Activated CD4-positive, alpha-beta T cell treated with anti-CD3 and anti-CD28 coated beads for 48 hours (primary cell): ENCODE data around the gene RAPGEF1.
"Not testable (repeated sequence)": the region's sequence is repeated elsewhere in the genome, so short reads cannot be mapped to it uniquely, and the experiment has no call there.

Experiments
- DNase-seq: peaks from one replicate; pipeline ENCODE4 v3.0.0-alpha.2; 2020

Gene RAPGEF1

DNA sequence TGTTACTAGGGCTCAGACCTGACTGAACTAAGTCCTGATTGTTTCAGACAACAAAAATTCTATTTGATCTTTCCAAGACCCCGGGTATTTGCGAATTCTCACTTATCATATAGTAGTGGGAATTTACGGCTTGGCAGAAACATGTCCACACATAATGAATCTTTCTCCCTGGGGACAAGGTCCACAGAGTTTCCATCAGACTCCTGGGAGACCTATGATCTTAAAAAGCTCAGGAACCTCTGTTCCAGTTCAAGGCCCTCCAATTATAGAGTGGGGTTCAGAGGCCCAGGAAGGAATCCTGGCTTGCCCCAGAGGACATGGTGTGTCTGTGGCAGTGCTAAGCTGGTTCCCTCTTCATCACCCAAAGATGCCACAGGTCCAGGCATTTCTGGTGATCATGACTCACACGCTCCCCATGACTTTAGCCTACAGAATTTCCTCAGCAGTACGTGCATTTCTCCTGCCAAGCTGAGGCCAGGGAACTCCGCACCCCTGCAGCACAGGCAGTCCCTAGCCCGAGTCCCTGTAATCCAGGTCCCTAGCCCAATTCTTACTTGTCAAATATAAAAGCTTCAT lies 12.6 kb downstream of the RAPGEF1 start:
- DNase-seq: no peak

DNA sequence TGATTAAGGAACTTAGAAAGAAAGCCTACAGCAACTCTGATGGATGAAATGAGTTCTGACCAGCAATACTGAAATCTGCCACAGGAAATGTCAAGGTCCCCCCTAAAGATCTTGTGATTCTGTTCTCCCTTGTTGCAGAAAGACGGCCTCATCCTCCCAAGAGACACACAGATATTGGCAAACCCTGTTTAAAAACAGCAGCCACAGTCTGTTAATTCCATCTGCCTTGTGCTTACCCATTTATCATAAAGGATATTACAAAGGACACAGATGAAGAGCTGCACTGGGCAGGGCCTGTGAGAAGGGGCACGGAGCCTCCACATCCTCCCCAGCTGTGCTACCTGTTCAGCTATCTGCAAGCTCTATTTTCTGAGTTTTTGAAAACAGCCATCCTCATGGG lies 15.2 kb downstream of the RAPGEF1 start:
- DNase-seq: no peak

DNA sequence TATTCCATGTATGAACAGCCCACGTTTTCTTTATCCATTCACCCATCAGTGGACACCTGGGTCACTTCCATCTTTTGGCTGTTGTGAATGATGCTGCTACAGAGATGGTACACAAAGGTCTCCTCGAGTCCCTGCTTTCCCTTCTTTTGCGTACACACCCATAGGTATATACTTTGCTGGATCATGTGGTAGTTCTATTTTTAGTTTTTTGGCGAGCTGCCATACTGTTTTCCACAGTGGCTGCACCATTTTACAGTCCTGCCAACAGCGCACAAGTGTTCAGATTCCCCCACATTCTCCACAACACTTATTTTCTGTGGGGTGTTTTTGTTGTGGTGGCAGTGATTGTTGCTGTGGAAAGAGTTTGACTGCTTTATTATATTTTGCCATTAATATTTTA lies 16.2 kb downstream of the RAPGEF1 start:
- no peak for DNase-seq

DNA sequence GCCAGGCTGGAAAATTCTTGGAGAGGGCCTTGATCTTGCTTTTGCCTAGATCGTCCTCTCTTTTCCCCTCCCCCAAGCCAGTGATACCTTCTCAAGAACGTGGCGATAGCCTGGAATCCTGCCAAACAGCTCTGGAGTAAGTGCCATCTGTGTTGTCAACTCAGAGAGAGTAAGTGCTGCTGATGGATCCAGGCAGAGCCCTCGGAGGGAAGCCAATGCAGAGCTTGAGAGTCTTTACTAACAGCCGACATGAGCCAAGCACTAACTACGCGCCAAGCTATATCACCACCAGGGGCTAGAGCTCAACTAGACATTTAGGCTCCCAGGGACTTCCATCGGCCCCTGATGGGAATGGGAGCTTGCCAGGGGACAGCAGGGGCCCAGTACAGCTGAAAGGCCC lies 17.6 kb downstream of the RAPGEF1 start:
- no peak for DNase-seq

DNA sequence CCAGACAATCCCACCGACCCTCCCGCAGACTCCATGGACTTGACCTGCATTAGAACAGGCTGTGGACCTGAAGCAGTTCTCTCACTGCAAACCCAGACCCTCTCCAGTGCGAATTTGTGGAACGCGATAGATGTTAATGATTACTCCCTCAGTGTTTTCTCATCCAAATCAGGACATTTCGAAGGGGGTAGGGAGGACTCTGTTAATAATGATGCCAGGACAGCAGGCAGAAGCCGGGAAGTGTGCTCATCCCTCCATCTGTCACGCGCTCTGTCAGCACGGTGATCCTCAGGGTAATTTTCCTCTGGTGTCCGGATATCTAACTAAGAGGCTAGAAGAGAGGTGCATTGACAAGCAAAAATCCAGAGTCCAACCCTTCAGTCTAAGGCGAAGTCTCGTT lies 18.8 kb downstream of the RAPGEF1 start:
- no peak for DNase-seq

DNA sequence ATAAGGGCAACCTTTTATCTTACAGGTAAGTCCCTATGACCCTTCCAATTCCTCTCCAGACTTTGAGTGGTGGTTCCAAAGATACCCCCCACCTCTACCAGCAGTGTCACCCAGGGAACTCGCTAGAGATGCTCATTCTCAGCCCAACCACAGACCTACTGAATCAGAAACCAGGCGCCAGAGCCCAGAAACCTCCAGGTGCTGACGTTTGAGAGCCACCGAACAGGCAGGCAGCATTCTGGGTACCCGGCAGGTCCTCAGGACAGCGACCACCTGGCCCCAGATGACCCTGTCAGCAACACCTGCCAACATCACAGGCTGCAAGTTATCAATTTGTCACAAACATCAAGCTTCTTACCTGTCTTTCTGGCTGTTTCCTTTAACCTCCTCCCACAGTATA lies 19.5 kb downstream of the RAPGEF1 start:
- DNase-seq: peak; percentile 49

DNA sequence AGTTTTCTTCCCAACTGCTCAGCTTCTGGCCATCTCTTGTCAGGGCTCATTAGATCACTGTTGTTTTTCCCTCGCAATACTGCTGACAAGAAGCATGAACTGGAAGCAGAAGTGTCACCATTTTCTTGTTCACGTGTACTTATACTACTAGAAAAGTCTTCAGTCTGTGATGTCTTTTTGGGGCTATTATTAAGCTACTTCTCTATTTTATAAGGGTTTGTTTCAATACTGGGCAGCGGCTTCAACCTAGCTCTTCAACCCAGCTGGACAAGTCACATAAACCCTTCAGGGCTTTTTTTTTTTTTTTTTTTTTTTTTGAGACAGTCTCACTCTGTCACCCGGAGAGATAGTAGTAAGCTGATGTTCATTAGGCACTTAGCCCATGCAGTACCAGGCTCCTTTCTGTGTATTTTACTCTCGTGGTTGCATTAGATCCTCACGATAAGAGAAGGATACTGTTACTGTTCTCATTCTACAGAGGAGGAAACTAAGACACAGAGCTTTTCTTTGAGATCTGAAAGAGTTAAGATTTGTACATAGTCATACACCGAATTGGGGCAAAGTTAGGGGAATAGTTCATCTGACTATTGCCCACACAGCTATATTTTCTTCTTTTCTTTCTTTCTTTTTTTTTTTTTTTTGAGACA lies 20.5 kb downstream of the RAPGEF1 start:
- no peak for DNase-seq

DNA sequence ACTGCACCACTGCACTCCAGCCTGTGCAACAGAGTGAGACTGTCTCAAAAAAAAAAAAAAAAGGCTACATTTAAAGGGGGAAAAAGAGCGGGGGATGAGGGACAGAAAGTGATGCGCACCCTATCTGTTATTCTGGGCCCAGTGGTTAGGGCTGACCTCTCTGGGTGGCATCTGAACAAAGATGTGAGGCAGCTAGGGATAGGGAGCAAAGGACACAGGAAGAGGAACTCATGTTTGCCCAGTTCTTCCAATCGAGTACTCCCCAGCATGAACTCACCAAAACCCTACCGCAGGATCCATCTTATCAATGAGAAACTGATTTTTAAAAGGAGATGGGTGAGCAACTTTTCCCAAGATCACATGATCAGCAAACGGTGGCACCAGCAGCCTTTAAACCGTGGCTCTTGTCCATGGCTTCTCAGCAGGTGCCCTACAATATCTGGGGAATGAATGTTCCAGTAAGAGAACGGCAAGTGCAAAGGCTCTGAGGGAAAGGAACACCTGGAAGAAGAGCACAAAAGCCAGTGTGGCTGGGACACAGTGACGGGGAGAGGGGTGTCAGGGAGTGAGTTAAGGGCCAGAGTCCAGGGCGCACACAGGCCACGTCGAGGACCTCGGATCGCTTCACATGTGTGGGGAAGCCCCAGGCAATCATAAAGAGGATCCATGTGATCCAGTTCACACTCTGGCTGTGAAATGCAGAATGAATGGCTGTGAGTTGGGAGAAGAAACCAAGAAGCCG lies 22.0 kb downstream of the RAPGEF1 start:
- no peak for DNase-seq

DNA sequence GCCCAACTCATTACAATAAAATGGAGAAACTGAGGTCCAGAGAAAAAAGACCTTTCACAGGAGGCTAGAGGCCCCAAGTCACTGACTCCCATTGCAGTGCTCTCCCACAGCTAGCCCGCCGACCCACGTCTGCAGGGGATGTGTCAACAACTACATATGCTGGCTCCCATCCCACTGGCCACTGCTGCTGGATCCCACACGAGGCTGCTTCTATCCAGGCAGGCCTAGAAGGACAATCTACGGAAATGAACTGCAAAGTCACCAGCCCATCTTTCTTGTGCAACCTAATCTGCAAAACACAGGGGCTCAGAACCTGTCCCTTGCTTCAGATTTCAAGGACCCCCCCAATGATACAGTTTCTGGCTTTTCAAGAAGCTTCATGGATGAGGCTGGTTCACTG lies 24.0 kb downstream of the RAPGEF1 start:
- no peak for DNase-seq

DNA sequence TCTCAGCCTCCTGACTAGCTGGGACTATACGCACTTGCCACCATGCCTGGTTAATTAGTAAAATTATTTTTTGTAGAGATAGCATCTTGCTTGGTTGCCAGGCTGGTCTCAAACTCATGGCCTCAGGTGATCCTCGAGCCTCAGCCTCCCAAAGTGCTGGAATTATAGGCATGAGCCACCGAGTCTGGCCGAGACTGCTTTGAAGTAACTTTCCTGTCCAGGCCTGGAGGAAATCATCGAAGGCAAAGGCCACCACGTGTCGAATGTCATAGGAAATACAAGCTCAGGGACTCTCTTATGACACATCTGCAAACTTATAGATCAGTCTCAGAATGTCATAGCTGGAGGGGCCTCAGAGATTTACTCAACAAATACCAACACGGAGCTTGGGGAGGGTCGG lies 25.1 kb downstream of the RAPGEF1 start:
- no peak for DNase-seq

DNA sequence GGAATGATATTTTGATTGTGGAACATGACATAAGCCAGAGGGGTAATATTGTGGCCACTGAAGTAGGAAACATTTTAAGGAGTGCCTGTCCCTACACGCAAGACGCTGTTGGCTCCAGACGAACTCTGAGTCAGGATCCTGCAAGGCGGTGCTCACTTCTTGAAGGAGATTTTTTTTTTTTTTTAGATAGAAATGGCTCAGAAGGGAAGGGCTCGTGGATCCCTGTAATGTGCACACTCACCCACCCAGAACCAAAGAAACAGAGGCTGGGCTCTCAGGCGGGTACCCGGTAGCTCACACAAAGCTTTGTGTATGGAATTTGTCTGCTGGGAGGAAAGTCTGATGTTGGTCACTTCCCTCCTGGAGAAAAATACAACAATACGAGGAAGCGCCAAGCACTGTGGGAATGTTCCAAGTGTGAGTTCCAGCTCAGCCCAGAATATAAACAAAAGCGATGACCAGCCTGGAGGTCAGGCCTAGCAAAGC lies 25.7 kb downstream of the RAPGEF1 start:
- DNase-seq: no peak

DNA sequence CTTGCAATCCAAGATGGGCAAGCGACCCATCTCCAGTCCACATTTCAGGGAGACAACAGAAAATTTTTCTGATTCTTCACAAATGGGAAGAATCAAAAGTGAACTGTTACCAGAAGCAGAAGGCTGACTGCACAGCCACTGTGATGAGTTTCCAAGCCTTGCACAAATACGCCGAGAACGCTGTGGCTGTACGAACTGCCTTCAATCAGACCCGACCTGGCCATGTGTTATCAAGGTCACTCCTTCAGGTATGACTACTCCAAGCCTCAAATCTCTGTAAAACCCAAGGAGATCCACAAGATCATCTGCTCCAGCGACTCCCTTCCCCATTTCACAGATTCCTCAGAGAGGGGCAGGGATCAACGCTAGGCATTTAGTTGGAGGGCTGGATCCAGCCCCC lies 26.9 kb downstream of the RAPGEF1 start:
- DNase-seq: no peak

DNA sequence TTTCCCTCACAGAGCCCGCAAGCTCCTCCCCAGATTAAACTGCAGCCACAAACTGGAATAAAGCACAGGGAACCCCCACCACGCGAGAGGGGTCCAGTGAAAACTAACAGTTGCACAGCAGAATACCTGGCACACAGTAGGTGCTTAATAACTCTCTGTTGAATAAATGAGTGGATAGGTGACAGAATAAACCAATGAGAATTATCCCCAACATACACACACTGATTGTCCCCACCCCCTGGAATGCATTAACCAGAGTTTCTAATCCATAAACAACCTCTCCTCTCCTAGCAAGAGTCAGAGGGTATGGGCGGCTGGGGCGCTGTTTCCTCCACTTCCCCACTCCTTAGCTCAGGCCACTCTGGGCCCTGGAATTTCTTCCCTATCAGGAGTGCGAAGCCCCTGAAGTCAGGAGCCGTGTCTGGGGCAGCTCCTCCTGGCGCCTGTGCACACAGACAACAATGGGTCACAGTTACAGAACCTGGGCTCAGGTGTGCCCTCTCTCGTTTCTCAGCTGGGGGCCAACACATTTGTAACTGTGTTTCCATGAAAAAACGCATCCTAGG lies 27.6 kb downstream of the RAPGEF1 start:
- DNase-seq: no peak

DNA sequence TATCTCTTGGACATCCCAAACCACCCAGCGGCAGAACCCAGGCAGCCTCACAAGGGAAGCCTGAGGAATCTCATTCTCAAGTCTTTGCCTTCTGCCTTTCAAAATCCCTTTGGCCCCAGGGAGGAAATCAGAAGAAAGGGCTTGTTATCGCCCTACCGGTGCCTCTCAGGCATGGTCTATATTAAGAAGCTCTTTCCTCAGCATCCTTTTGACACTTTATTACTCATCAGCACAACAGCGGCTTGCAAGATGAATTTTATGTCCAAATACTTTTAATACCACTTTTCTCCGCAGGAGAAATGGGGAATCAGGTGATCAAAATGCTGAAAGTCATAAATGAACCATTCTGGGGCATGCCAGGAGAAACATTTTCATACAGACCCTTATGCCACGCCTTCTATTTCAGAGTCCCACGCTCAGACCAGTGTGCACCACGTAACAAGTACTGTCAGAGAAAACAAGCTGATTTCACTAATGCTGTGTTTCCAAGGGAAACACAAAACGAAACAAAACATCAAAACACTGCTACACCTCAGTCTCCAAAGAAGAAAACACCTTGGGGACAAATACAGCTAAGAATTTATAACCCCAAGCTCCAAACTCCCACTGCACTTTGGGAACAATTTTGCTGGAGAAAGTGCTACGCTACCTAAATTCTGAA lies 30.0 kb downstream of the RAPGEF1 start:
- peak; percentile 49 for DNase-seq

DNA sequence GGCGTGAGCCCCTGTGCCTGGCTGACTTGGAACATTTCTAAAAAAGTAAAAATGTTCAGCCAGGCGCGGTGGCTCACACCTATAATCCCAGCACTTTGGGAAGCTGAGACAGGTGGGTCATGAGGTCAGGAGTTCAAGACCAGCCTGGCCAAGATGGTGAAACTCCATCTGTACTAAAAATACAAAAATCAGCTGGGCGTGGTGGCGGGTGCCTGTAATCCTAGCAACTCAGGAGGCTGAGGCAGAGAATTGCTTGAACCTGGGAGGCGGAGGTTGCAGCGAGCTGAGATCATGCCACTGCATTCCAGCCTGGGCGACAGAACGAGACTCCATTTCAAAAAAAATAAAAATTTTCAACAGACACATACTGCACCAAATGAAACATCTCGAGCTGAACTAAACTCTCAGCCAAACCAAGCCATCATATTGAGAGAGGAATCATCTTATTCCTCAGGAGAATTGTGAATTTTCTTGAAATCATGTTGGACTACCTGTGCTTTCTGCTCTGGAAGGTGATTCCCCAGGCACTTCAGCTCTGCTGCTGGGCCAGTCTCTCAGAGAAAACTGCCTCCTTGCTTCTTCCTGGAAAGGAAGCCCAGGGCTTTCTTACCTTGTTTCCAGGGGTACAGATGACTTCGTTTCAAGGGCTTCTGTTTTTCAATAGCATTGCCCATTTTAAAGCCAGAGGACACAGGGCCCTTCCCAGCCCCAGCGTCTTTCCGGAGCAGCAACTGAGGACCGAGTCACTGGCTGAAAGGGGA lies 30.7 kb downstream of the RAPGEF1 start:
- not testable (repeated sequence) for DNase-seq

DNA sequence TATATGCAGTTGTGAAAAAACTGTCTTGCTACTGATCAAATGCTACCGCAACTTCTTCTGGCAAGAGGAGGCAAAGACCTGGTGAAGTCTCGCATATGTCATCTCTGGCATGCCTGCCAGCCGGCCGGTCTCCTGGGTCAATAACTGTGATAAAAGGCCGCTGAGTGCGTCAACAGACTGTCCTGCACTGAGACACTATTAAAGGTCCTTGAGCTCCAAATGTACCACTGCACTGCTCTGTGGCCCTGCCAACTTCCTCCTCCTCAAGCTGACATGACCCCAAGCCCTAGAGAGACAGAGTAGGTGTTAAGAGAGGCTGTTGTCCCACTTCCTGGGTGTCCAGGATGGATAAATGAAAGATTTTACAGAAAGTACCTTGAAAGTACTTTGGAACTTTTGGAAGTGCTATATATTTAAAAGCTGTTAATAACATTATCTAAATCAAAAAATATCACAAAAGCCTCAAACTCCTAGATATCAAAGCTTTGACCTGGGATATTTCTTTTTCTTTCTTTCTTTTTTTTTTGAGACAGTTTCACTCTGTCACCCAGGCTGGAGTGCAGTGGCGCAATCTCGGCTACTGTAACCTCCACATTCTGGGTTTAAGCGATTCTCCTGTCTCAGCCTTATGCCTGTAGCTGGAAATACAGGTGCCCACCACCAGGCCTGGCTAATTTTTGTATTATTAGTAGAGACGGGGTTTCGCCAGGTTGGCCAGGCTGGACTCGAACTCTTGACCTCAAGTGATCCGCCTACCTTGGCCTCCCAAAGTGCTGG lies 31.5 kb downstream of the RAPGEF1 start:
- no peak for DNase-seq

DNA sequence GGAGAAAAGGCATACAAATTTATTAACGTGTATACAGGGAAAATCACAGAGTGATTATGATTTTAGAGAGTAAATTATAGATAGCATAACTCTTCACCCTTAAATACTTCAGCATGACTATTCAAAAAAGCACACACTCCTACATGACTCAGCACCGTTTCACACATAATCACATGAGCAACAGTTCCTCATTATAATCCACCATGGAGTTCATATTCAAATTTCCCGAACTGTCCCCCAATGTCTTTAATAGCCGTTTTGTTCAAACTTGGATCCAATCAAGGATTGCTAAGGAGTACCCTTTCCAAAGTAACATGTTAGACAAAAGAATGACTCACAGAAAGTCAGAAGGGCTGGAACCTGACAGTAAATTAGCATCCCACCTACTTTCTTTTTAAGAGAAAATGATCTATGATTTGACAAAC lies 32.1 kb downstream of the RAPGEF1 start:
- DNase-seq: no peak

DNA sequence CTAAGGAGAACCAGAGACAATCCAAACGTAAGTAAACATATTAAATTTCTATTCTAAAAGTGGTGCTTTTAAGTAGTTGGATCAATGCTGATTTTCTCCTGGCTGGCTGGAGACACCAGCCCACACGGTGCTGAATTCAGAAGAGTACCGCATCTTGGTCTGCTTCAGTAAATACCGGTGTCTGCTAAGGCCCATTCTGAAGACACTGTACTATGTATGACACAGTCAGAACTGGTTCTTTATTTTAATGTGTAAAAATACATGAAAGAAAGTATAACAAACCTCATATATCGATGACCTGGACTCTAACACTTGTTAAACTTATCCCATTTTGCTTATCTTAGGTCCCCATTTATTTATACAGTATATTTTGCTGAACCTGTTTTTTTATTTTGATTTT lies 32.8 kb downstream of the RAPGEF1 start:
- DNase-seq: no peak

DNA sequence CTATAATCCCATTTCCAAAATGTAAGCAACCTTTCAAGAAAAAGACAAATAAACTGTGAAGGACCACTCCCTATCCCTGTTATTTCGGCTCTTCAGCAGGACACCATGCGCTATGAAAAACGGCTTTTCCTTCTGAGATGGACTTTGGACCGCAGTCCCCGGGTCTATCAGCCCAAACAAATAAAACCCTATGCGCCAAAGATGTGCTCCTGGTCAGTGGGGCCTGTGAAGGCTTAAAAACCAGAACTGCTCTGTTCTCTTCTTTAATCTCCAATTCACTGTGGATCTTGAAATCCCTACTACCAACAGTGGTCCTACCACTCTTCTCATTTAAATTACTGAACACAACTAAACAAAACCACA lies 33.3 kb downstream of the RAPGEF1 start:
- DNase-seq: no peak

DNA sequence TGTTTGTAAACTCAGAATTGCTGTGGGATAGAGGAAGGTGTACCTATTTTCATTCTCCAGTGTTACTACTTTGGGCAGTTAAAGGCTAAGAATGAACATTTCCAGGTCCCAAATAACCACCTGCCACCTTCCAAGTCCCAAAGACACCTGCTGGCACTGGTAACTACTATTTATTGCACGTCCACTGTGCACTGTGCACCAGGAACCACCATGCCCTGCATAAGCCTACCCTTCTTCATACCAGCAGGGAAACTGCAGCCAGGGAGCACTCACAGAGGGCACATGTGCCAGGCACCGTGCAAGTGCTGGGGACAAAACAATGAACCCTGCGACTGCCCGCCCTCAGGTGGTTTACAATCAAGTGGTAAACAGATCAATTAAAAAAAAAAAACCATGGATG lies 34.9 kb downstream of the RAPGEF1 start:
- DNase-seq: no peak

DNA sequence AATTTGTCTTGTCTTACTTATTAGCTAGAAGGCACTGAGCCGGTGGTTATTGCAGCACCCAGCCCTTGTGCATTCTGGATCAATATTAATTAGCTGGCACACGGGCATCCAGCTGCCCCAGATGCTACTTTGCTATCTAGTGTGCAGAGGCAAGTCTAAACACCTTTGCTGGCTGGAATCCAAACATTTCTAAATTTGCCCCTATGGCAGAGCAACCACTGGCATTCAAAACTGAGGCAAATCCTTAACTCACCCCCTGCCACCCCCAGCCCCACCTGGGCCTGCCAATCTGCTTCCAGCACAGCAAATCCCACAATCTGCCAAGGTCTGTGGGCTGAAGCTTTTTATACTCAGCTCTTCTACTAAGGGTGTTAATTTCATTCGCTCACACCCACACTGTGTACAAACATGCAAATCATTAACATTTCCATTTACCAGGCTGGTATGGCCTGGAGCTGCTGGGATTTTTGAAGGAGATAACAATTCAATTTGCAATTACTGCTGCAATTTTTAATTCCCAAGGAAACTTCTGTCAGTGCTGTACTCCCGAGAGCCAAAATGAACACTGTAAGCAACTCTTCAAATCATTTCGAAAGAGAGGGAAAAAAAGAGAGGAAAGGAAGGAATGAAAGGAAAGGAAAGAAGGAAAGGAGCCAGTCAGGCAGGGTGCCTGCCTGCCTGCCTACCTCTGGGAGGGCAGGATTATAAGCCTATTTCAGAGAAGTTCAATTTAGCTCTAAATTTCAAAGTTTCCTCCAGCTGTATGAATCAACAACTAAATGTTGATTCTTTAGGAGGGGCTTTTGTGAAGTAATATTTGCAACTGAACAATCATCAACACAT lies 35.5 kb downstream of the RAPGEF1 start:
- no peak for DNase-seq
